Neural progenitor cell (in vitro differentiated cells): ENCODE data around the gene KLHDC8B.

Experiments
- CTCF ChIP-seq: fragments of 200-600 bp; sonication (generic); IDR thresholded peaks from 2 replicates; pipeline ENCODE4 v1.5.1; 2017; ENCODE audit warnings: antibody characterized with exemption, mild to moderate bottlenecking
- EZH2 ChIP-seq: fragments of 200-600 bp; sonication (generic); IDR thresholded peaks from 2 replicates; pipeline ENCODE4 v1.6.1; 2017; ENCODE audit warnings: antibody characterized with exemption, mild to moderate bottlenecking, moderate library complexity
- EZH2phosphoT487 ChIP-seq: fragments of 200-600 bp; sonication (generic); IDR thresholded peaks from 2 replicates; pipeline ENCODE4 v1.6.1; 2017; ENCODE audit warnings: antibody characterized with exemption

- TF ChIP-seq CTCF (no peak), EZH2 (no peak), EZH2phosphoT487 (no peak)
Observed at GRCh38 chr3:49172551-49173041, 1.2 kb downstream of the KLHDC8B start.
